BJ (cell line): Measurements from ENCODE around the gene CXorf58. TPM values are rescaled to one million over a fixed set of nuclear protein-coding genes. Genes with fewer than 3 reads are reported as not detected.

Source experiments
- CTCF ChIA-PET: fragments of 350-600 bp; formaldehyde crosslinking; extraction: SDS; loops from one replicate; lab custom pipeline; 2021; ENCODE audit warnings: antibody characterized with exemption, inconsistent platforms; lab: Yijun Ruan, JAX
- POLR2A ChIA-PET: fragments of 300-600 bp; sonication (Branson Sonifier 250); formaldehyde crosslinking; extraction: SDS; loops from one replicate; lab custom pipeline; 2021; ENCODE audit warnings: antibody characterized with exemption; lab: Charles Lee
- DNase-seq: peaks from one replicate; pipeline ENCODE4 v3.0.0-alpha.2; 2011; ENCODE audit warnings: low read depth
- H3K27me3 ChIP-seq: 2 replicates; pipeline ENCODE4 v1.6.0; 2011; ENCODE audit warnings: low read length; ENCODE audit not compliant: control insufficient read depth, insufficient read depth
- H3K36me3 ChIP-seq: 2 replicates; pipeline ENCODE4 v1.5.1; 2011; ENCODE audit warnings: low read length; ENCODE audit not compliant: control insufficient read depth, insufficient read depth
- H3K4me3 ChIP-seq: 2 replicates; pipeline ENCODE4 v1.5.1; 2011; ENCODE audit warnings: low read depth, mild to moderate bottlenecking, control low read depth, low read length
- polyA plus RNA-seq: library from polyadenylated mRNA; depleted of rRNA; stranded (reverse); fragments of >200 nt; gene quantifications from 2 replicates; pipeline ENCODE4 v1.2.3, GENCODE V29; 2011; rRNA removed
- TF ChIP-seq, protein P1 (sequence below): IDR thresholded peaks from 2 replicates; pipeline ENCODE4 v1.5.1; 2011; ENCODE audit warnings: low read depth, mild to moderate bottlenecking, control low read depth, inconsistent platforms, low read length, moderate library complexity; ENCODE audit not compliant: insufficient read depth

CXorf58 gene
- polyA plus RNA-seq, 1 experiment = not detected

DNA sequence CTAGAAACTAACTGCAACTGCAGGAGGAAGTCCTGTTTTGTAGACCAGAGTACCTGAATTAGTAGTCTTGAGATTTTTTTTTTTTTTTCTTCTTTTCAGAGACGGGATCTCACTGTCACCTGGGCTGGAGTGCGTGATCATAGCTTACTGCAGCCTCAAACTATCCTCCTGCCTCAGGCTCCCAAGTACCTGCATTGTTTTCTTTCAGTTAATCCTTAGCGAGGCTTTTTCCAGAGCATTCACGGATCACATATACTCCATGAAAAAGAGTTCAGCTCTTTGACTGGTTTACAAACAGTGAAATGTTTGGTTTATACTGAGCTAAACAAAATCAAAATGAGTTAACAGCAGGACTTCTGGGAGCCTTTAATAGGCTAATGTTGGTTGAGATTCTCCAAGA is 73.4 kb downstream of the CXorf58 start:
- no peak overlapping the region for H3K4me3 ChIP-seq
- DNase-seq = no peak
- CTCF ChIA-PET = no interaction called here
- no peaks in the 10 kb centered on the region for H3K27me3 ChIP-seq
- POLR2A ChIA-PET = no interaction called here
- no peaks in the 10 kb centered on the region for H3K36me3 ChIP-seq
- TF ChIP-seq, protein P1, sequence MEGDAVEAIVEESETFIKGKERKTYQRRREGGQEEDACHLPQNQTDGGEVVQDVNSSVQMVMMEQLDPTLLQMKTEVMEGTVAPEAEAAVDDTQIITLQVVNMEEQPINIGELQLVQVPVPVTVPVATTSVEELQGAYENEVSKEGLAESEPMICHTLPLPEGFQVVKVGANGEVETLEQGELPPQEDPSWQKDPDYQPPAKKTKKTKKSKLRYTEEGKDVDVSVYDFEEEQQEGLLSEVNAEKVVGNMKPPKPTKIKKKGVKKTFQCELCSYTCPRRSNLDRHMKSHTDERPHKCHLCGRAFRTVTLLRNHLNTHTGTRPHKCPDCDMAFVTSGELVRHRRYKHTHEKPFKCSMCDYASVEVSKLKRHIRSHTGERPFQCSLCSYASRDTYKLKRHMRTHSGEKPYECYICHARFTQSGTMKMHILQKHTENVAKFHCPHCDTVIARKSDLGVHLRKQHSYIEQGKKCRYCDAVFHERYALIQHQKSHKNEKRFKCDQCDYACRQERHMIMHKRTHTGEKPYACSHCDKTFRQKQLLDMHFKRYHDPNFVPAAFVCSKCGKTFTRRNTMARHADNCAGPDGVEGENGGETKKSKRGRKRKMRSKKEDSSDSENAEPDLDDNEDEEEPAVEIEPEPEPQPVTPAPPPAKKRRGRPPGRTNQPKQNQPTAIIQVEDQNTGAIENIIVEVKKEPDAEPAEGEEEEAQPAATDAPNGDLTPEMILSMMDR = no peak

DNA sequence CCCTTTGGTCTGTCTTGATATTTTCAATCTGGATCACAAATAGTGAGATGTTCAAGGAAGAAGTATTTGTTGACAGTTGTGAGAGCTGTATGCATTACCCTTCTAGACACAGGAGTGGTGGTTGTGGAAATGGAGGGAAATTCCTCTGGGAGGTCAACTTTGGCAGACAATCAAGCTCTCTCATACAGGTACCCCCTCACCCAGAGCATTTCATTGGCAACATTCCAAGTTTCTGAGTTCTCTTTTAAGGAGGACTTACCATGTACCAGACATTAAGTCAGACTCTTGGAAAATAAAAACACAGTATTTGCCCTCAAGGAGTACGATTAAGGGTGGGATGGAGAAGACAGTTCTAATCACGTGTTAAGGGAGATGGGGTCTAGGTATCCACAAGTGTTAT is 73.9 kb downstream of the CXorf58 start:
- DNase-seq = no peak
- H3K4me3 ChIP-seq = no peak overlapping the region
- H3K27me3 ChIP-seq = no peaks in the 10 kb centered on the region
- POLR2A ChIA-PET = no interaction called here
- H3K36me3 ChIP-seq = no peaks in the 10 kb centered on the region
- CTCF ChIA-PET = interaction anchor here (0.6 kb wide), 1 partner anchor 814 kb away, joined by 3 read pairs; no protein-coding TSS in a partner anchor
- TF ChIP-seq, protein P1 = no peak

DNA sequence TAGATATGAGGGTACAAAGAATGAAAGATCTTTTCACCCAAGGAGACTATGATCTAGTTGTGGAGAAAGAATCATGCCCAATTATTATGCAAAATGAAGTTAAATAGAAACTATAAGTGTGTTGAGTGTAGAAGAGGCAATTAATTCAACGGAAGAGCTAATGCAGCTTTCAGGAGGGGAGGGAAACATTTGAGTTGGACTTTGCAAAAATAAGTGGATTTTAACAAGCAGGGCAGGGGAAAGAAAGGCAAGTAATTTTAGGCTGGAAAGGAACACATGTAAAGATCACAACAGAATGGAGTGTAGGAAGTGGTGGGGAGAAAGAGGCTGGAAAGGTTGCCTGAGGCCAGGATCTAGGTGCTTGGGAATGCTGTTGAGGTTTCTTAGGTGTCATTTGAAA is 75.1 kb downstream of the CXorf58 start:
- Histone ChIP-seq H3K4me3 (no peak overlapping the region), H3K27me3 (no peaks in the 10 kb centered on the region), H3K36me3 (no peaks in the 10 kb centered on the region; the same call in 1 of the 2 replicates)
- TF ChIP-seq, protein P1 = no peak
- no peak for DNase-seq
- CTCF ChIA-PET = no interaction called here
- POLR2A ChIA-PET = no interaction called here

Other genes with a start within 250 kb of the CXorf58 start
- gene PRDX4, start 240.5 kb upstream of the CXorf58 start, polyA plus RNA-seq = 168 and 260 TPM in 2 replicates
- 27.7 and 52.8 TPM in 2 replicates for gene ACOT9, start 164.7 kb upstream of the CXorf58 start, polyA plus RNA-seq
- gene SAT1, start 124.8 kb upstream of the CXorf58 start, polyA plus RNA-seq = 46.1 and 76.0 TPM in 2 replicates
- 6.6 and 10.0 TPM in 2 replicates for gene APOO, start 68 bp upstream of the CXorf58 start, polyA plus RNA-seq
- 2.7 and 5.2 TPM in 2 replicates for gene KLHL15, start 119.2 kb downstream of the CXorf58 start, polyA plus RNA-seq
- 55.9 and 108 TPM in 2 replicates for gene EIF2S3, start 146.9 kb downstream of the CXorf58 start, polyA plus RNA-seq
- gene ZFX, start 241.7 kb downstream of the CXorf58 start, polyA plus RNA-seq = 12.5 and 21.8 TPM in 2 replicates